ENCODE results near the gene SEMA3D. TPM values are rescaled to one million over a fixed set of nuclear protein-coding genes. Genes with fewer than 3 reads are reported as not detected.

The SEMA3D gene
- total RNA-seq, 1 donor from 2014 or later, result 9.1 TPM

GRCh38 chr7:85094046-85094725 is 92.7 kb downstream of the SEMA3D start:
- H3K79me2 ChIP-seq (ENCODE audit: insufficient read depth, low read length), result no peaks in the 10 kb centered on the region
- H3K27ac Mint-ChIP-seq (ENCODE audit: unreplicated experiment), result no peak overlapping the region
- H2AFZ ChIP-seq (ENCODE audit: low read depth, low read length), result no peak overlapping the region
- no peaks in the 10 kb centered on the region for H4K20me1 ChIP-seq (ENCODE audit: insufficient read depth, low read length)
- H3K27ac ChIP-seq (ENCODE audit: low read depth, low read length), result no peak overlapping the region
- no peaks in the 10 kb centered on the region for H3K27me3 Mint-ChIP-seq (ENCODE audit: low read depth, unreplicated experiment)
- H3K4me3 Mint-ChIP-seq (ENCODE audit: unreplicated experiment), result no peak overlapping the region
- H3K36me3 Mint-ChIP-seq (ENCODE audit: low read depth, unreplicated experiment), result no peaks in the 10 kb centered on the region
- H3K4me3 ChIP-seq (ENCODE audit: insufficient read depth, low read depth, low read length), result no peak overlapping the region
- no peaks in the 10 kb centered on the region for H3K9me3 ChIP-seq (ENCODE audit: insufficient read depth, low read depth, low read length)
- H3K4me1 Mint-ChIP-seq (ENCODE audit: low read depth, unreplicated experiment), result no peaks in the 10 kb centered on the region
- DNase-seq (ENCODE audit: low read depth) (peak; percentile 55), FAIRE-seq (no peak)
- H3K9ac ChIP-seq (ENCODE audit: low read length), result no peak overlapping the region
- no peaks in the 10 kb centered on the region for H3K27me3 ChIP-seq (ENCODE audit: insufficient read depth, low read length)
- no peak overlapping the region for H3K4me2 ChIP-seq (ENCODE audit: low read length)
- no peaks in the 10 kb centered on the region for H3K36me3 ChIP-seq (ENCODE audit: insufficient read depth, low read length)
- peaks cover 2% of the 10 kb centered on the region for H3K4me1 ChIP-seq (ENCODE audit: insufficient read depth, low read length)
- TF ChIP-seq EZH2 (IDR thresholded peaks at IDR 0.05; ENCODE audit: insufficient read depth, low read length) (no peak), CTCF (IDR thresholded peaks at IDR 0.05; ENCODE audit: insufficient read depth, low read depth, low read length) (no peak)
- no peaks in the 10 kb centered on the region for H3K9me3 Mint-ChIP-seq (ENCODE audit: unreplicated experiment)

GRCh38 chr7:85091565-85091928 is 95.3 kb downstream of the SEMA3D start:
- H3K79me2 ChIP-seq (ENCODE audit: insufficient read depth, low read length), result no peaks in the 10 kb centered on the region
- no peaks in the 10 kb centered on the region for H3K36me3 Mint-ChIP-seq (ENCODE audit: low read depth, unreplicated experiment)
- no peak overlapping the region for H3K4me3 Mint-ChIP-seq (ENCODE audit: unreplicated experiment)
- H3K4me3 ChIP-seq (ENCODE audit: insufficient read depth, low read depth, low read length), result no peak overlapping the region
- FAIRE-seq (no peak), DNase-seq (ENCODE audit: low read depth) (no peak)
- H3K9ac ChIP-seq (ENCODE audit: low read length), result no peak overlapping the region
- H3K4me2 ChIP-seq (ENCODE audit: low read length), result no peak overlapping the region
- no peaks in the 10 kb centered on the region for H3K9me3 ChIP-seq (ENCODE audit: insufficient read depth, low read depth, low read length)
- H3K4me1 Mint-ChIP-seq (ENCODE audit: low read depth, unreplicated experiment), result no peaks in the 10 kb centered on the region
- H3K27ac Mint-ChIP-seq (ENCODE audit: unreplicated experiment), result no peak overlapping the region
- no peak overlapping the region for H2AFZ ChIP-seq (ENCODE audit: low read depth, low read length)
- H3K27ac ChIP-seq (ENCODE audit: low read depth, low read length), result no peak overlapping the region
- H4K20me1 ChIP-seq (ENCODE audit: insufficient read depth, low read length), result no peaks in the 10 kb centered on the region
- H3K9me3 Mint-ChIP-seq (ENCODE audit: unreplicated experiment), result no peaks in the 10 kb centered on the region
- peaks cover 2% of the 10 kb centered on the region for H3K4me1 ChIP-seq (ENCODE audit: insufficient read depth, low read length)
- H3K27me3 ChIP-seq (ENCODE audit: insufficient read depth, low read length), result no peaks in the 10 kb centered on the region
- TF ChIP-seq EZH2 (IDR thresholded peaks at IDR 0.05; ENCODE audit: insufficient read depth, low read length), result no peak
- no peak for TF ChIP-seq CTCF (IDR thresholded peaks at IDR 0.05; ENCODE audit: insufficient read depth, low read depth, low read length)
- no peaks in the 10 kb centered on the region for H3K36me3 ChIP-seq (ENCODE audit: insufficient read depth, low read length)
- H3K27me3 Mint-ChIP-seq (ENCODE audit: low read depth, unreplicated experiment), result no peaks in the 10 kb centered on the region

- H3K4me1 ChIP-seq (ENCODE audit: insufficient read depth, low read length), result peaks cover 2% of the 10 kb centered on the region
Observed at GRCh38 chr7:85090919-85091564, 95.8 kb downstream of the SEMA3D start.

More at GRCh38 chr7:85090919-85091564, 95.8 kb downstream of the SEMA3D start:
- Histone ChIP-seq H4K20me1 (ENCODE audit: insufficient read depth, low read length) (no peaks in the 10 kb centered on the region), H3K4me2 (ENCODE audit: low read length) (no peak overlapping the region), H3K9ac (ENCODE audit: low read length) (no peak overlapping the region), H3K27ac (ENCODE audit: low read depth, low read length) (no peak overlapping the region), H3K9me3 (ENCODE audit: insufficient read depth, low read depth, low read length) (no peaks in the 10 kb centered on the region), H3K36me3 (ENCODE audit: insufficient read depth, low read length) (no peaks in the 10 kb centered on the region), H3K27me3 (ENCODE audit: insufficient read depth, low read length) (no peaks in the 10 kb centered on the region), H2AFZ (ENCODE audit: low read depth, low read length) (no peak overlapping the region), H3K79me2 (ENCODE audit: insufficient read depth, low read length) (no peaks in the 10 kb centered on the region), H3K4me3 (ENCODE audit: insufficient read depth, low read depth, low read length) (no peak overlapping the region)
- H3K36me3 Mint-ChIP-seq (ENCODE audit: low read depth, unreplicated experiment), result no peaks in the 10 kb centered on the region
- no peaks in the 10 kb centered on the region for H3K9me3 Mint-ChIP-seq (ENCODE audit: unreplicated experiment)
- DNase-seq (ENCODE audit: low read depth) (no peak), FAIRE-seq (no peak)
- no peak for TF ChIP-seq EZH2 (IDR thresholded peaks at IDR 0.05; ENCODE audit: insufficient read depth, low read length)
- TF ChIP-seq CTCF (IDR thresholded peaks at IDR 0.05; ENCODE audit: insufficient read depth, low read depth, low read length), result no peak
- H3K4me3 Mint-ChIP-seq (ENCODE audit: unreplicated experiment), result no peak overlapping the region
- no peaks in the 10 kb centered on the region for H3K27me3 Mint-ChIP-seq (ENCODE audit: low read depth, unreplicated experiment)
- H3K4me1 Mint-ChIP-seq (ENCODE audit: low read depth, unreplicated experiment), result no peaks in the 10 kb centered on the region
- H3K27ac Mint-ChIP-seq (ENCODE audit: unreplicated experiment), result no peak overlapping the region
